HG03103 (cell line): Measurements from ENCODE around the gene PCAT6.
"Not testable (repeated sequence)": the region's sequence is repeated elsewhere in the genome, so short reads cannot be mapped to it uniquely, and the experiment has no call there.

Source experiments
- ATAC-seq: cut with Tn5 transposase; IDR thresholded peaks from one replicate; pipeline ENCODE4 v1.9.1; 2021; ENCODE audit warnings: low read depth; ENCODE audit not compliant: unreplicated experiment

Gene PCAT6

DNA sequence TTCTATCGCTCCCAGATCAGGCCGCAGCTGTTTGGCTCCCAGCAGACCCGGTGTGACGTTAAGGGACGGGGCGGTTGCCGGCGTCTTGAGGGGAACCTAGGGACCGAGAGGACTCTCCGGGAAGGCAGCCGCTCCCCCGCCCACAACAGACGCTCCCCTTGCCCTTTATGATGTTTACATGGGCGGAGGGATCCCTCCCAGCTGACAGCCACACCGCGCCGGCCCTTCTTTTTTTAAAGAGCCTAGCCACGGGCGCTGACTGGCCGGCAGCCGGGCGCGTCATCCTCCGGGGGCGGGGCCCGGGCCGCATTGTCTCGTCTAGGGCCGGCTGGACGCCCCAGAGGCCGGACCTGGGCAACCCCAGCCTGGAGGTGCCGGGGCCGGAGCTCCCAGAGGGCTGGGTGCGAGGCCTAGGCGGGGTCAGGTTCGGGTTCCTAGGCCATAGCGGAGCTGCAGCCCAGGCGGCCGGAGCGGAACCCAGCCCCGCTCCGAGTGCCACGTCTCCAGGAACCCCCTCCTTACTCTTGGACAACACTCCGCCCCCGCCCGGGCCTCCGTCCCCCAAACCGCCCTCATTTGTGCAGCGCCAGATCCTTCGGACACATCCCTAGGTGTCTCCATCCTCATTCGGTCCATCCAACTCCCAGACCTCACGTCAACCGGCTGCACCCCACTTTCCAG is at the start of gene PCAT6:
Gene PCAT6 (plus strand): TSS at position 340 of the 681 bp plus-strand sequence.
- ATAC-seq: peak; percentile 70

DNA sequence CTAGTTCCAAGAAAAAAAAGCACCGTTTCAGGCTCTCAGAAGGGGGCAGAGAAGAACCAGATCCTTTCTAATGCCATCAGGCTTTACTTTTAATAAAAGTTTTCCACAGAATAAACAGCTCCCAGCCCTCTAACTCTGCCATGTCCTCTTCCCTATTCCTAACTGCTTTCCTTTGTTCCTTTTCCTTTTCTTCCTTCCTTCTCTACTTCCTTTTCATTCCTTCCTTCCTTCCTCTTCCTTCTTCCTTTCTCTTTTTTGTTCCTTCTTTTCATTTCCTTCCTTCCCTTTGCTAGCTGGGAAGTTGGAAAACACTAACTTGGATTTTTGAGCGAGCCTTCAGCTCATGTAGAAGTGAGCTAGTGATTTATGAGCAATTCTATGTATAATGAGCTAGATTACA is 48.7 kb upstream of the PCAT6 start:
- no peak for ATAC-seq

- no peak for ATAC-seq
Measured at GRCh38 chr1:202765721-202766120, 45.0 kb upstream of the PCAT6 start.

- ATAC-seq: no peak
Measured at GRCh38 chr1:202770135-202770534, 40.6 kb upstream of the PCAT6 start.

DNA sequence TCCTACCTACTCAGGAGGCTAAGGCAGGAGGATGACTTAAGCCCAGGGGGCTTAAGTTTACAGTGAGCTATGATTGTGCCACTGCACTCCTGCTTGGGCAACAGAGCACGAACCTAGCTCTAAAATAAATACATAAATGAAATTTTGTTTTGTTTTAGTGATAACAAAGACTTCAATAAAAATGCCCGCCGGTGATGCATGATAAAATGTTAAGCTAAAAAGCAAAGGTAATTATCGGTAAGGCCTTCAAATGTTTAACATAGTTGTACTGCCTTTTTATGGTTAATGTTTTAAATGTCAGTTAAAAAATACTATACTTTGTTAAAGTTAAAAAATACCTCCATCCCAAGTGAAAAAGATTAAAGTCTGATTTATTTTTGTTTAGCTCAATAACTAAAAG is 29.6 kb upstream of the PCAT6 start:
- no peak for ATAC-seq

DNA sequence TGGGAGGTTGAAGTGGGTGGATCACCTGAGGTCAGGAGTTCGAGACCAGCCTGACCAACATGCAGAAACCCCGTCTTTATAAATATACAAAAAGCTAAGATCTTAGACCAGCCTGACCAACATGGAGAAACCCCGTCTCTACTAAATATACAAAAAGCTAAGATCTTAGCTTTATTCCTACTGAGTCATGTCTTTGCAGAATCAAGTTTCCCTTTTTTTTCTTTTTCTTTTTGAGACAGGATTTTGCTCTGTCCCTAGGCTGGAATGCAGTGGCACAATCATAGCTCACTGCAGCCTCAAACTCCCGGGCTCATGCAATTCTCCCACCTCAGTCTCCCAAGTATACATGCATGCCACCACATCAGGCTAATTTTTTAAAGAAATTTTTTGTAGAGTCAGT is 23.9 kb upstream of the PCAT6 start:
- no peak for ATAC-seq

DNA sequence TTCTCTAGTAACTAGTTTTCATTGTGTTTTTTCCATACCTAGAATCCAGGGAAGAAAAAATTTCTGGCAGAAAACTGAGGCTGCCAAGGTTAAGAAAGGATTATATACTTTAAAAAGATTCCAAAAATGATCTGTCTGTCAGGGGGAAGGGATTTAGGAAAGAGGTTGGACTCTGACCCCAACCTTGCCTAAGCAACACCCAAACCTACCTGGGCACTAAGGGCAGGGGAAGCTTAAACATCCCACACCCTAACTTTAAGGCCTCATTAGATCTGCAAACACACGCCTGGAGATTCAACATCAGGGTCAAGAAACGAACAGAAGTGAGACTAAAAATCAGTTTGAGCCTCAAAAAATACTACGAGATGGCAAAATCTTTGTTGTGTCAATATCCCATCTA is 22.0 kb upstream of the PCAT6 start:
- ATAC-seq: no peak

- no peak for ATAC-seq
Measured at GRCh38 chr1:202791077-202791747, 19.5 kb upstream of the PCAT6 start.

- ATAC-seq: no peak
Measured at GRCh38 chr1:202794051-202794740, 16.6 kb upstream of the PCAT6 start.

- not testable (repeated sequence) for ATAC-seq
Measured at GRCh38 chr1:202794931-202795330, 15.8 kb upstream of the PCAT6 start.

GRCh38 chr1:202796670-202797069 is 14.1 kb upstream of the PCAT6 start:
- ATAC-seq: no peak

GRCh38 chr1:202798260-202798659 is 12.5 kb upstream of the PCAT6 start:
- ATAC-seq: no peak

DNA sequence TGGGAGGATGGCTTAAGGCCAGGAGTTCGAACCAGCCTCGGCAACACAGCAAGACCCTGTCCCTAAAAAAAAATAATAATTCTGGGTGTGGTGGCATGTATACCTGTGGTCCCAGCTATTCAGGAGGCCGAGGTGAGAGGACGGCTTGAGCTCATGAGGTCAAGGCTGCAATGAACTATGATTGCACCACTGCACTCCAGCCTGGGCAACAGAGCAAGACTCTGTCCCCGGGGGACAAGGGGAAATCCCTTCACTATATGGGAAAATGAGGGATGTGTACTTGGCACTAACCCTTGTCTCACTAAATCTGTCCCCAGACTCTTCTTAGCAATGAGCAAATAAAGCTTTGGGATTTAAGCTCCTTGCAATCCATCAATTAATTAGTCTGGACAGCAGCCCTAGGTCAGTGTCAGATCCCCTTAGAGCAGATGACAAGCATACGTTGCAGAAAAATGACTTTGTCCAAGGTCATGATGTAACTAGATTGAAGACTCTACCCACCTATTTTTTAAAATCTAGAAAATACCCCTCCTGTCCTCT is 11.9 kb upstream of the PCAT6 start:
- no peak for ATAC-seq

- ATAC-seq: no peak
Measured at GRCh38 chr1:202800742-202801141, 10.0 kb upstream of the PCAT6 start.

GRCh38 chr1:202801175-202801574 is 9.6 kb upstream of the PCAT6 start:
- ATAC-seq: no peak

GRCh38 chr1:202802034-202802433 is 8.7 kb upstream of the PCAT6 start:
- ATAC-seq: no peak

- no peak for ATAC-seq
Measured at GRCh38 chr1:202802998-202803932, 7.5 kb upstream of the PCAT6 start.

GRCh38 chr1:202804126-202804525 is 6.6 kb upstream of the PCAT6 start:
- no peak for ATAC-seq

DNA sequence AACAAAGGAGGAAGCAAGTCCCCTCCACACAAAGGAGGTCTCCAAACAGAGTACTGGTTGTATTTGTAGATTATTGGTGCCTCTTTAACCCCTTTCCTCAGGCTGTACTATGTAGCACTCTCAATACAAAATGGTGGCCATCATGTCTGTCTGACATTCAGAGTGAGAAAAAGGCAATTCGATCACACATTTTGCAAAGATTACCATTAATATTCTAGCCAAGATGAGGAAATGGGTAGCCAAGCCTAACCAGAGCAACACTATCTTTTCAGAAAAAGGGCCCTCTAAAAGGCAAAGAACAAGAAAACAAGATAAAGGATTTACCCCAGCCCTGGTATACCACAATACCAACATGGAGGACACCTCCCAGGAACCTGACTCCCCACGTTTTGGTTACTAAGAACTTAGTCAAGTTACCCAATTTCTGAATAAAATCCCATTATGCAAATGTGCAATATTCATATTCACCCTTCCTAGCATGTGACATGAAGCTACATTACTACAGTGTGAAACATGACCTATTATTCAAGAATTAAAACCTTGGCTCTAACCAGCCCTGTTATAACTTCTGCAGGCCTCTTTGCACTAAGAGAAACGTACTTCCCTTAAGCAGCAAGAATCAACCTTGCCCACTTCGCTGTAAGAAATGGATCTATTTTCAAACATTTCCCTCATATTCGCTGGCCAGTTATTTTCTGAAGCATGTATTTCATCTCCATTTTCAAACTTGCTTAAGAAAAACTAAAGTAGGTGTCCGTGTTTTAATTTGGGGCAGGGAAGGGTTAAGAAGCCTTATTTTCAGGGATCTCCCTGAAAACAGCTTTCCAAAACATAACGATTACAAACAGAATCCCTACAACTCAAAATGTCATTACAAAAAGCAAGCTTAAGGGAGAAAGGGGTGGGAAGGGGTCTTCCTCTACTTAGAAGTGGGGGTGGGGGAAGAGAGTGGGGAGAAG is 4.6 kb upstream of the PCAT6 start:
- ATAC-seq: no peak
